Ecto neural progenitor cell (in vitro differentiated cells): Measurements from ENCODE around the gene DALRD3.
"Not testable (repeated sequence)": the region's sequence is repeated elsewhere in the genome, so short reads cannot be mapped to it uniquely, and the experiment has no call there.

ENCODE experiments used
- DNase-seq: peaks from one replicate; pipeline ENCODE4 v3.0.0-alpha.2; 2018; ENCODE audit warnings: low spot score

DALRD3 gene

GRCh38 chr3:49021213-49021812 lies 2.9 kb upstream of the DALRD3 start:
- peak; percentile 98 for DNase-seq

DNA sequence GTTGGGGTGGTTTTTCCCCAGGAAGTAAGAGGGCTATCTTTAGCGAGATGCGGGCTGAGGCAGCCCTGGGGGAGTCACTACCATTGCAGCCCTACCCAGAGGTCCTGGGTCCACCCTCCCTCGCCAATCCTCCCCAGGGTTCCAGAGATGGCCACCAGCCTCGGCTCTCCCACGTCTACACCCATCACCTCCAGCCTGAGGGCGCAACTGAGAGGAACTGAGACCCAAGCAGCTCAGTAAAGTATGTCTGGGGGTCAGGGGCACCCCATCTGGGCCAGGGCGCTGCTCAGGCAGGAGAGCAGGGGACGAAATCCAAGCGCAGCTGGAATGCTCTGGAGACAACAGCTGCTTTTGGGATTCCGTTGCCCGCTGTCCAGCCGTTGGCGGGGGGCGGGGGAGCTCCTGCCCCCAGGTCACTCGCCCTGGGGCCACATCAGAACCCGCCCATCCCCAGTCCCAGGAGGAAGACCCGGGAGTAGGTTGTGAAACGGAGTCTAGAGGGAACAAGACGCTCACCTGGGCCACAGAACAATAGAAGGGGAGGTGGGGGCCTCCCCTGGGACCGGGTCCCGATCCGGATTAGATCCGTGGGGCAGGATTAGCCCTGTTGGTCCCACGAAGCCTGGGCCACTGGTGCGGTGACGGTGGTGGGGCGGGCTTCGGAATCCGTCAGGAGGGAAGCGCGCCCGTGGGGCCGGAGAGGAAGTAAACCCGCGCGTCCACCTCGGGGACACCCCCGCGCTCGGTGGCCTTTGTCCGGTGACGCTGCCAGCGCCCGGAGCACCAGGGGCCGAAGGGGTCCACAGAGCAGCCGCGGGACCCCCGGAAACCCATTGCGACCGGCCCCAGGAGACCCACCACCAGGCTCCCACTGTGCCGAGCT lies 2.2 kb upstream of the DALRD3 start:
- DNase-seq = peak; percentile 69

GRCh38 chr3:49019941-49020329 lies 1.6 kb upstream of the DALRD3 start:
- peak; percentile 42 for DNase-seq

- no peak for DNase-seq
Observed at GRCh38 chr3:49018707-49019006, 277 bp upstream of the DALRD3 start.

GRCh38 chr3:49017229-49017970 lies 980 bp downstream of the DALRD3 start:
- no peak for DNase-seq

- no peak for DNase-seq
Observed at GRCh38 chr3:49016414-49017228, 1.8 kb downstream of the DALRD3 start.

- no peak for DNase-seq
Observed at GRCh38 chr3:49015765-49016164, 2.6 kb downstream of the DALRD3 start.

DNA sequence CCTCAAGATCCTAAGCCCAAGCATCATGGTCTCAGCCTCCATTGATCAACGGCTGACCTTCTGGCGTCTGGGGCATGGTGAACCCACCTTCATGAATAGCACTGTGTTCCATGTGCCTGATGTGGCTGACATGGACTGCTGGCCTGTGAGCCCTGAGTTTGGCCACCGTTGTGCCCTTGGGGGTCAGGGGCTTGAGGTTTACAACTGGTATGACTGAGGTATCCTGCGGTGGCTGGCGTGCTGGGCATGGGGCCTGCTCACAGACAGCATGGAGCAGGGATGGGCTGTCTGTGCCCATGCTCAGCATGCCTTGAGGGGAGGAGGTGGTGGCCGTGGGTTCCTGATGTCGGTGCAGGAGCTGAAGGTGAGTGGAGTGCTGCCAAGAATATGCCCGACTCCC lies 3.3 kb downstream of the DALRD3 start:
- no peak for DNase-seq

DNA sequence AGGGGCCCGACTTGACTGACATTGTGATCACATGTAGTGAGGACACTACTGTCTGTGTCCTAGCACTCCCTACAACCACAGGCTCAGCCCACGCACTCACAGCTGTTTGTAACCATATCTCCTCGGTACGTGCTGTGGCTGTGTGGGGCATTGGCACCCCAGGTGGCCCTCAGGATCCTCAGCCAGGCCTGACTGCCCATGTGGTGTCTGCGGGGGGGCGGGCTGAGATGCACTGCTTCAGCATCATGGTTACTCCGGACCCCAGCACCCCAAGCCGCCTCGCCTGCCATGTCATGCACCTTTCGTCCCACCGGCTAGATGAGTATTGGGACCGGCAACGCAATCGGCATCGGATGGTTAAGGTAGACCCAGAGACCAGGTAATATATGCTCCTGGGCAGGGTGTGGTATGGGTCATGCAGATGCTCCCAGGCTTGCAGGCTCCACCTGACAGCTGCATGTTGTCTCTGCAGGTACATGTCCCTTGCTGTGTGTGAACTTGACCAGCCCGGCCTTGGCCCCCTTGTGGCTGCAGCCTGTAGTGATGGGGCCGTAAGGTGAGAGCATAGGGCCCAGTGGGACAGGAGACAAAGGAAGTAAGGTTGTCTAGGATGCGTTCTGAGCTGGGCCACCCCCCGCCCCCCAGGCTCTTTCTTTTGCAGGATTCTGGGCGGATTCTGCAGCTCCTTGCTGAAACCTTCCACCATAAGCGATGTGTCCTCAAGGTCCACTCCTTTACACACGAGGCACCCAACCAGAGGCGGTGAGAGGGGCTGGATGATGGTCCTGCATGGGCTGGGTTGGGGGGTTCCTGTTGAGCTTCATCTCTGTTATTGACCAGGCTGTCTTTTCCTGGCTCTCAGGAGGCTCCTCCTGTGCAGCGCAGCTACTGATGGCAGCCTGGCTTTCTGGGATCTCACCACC lies 4.4 kb downstream of the DALRD3 start:
- DNase-seq = no peak

DNA sequence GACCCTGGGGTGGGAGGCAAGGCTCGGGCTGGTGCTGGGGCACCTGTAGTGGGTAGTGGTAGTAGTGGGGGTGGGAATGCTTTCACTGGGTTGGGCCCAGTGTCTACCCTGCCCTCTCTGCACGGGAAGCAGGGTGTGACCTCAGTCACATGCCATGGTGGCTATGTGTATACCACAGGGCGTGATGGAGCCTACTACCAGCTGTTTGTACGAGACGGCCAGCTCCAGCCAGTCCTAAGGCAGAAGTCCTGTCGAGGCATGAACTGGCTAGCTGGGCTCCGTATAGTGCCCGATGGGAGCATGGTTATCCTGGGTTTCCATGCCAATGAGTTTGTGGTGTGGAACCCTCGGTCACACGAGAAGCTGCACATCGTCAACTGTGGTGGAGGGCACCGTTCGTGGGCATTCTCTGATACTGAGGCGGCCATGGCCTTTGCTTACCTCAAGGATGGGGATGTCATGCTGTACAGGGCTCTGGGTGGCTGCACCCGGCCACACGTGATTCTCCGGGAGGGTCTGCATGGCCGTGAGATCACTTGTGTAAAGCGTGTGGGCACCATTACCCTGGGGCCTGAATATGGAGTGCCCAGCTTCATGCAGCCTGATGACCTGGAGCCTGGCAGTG lies 5.2 kb downstream of the DALRD3 start:
- DNase-seq = no peak

DNA sequence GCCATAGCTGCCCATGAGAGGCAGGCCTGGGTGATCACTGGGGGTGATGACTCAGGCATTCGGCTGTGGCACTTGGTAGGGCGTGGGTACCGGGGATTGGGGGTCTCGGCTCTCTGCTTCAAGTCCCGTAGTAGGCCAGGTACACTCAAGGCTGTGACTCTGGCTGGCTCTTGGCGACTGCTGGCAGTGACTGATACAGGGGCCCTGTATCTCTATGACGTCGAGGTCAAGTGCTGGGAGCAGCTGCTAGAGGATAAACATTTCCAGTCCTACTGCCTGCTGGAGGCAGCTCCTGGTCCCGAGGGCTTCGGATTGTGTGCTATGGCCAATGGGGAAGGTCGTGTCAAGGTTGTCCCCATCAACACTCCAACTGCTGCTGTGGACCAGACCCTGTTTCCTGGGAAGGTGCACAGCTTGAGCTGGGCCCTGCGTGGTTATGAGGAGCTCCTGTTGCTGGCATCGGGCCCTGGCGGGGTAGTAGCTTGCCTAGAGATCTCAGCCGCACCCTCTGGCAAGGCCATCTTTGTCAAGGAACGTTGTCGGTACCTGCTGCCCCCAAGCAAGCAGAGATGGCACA lies 5.9 kb downstream of the DALRD3 start:
- no peak for DNase-seq

DNA sequence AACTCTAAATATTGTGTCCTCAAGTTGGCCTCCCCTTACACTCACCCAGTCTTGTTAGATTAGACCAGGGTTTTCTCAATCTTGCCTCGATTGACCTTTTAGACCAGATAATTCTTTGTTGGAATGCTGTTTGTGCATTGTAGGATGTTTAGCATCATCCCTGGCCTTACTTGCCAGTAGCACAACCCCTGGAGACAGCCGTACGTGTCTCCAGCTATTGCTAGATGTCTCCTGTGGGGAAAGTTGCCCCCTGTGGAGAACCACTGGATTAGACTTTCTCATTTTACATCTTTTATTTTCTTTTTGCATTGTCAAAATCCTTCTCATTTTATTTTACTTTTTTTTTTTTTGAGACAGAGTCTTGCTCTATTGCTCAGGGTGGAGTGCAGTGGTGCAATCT lies 9.0 kb downstream of the DALRD3 start:
- no peak for DNase-seq

- not testable (repeated sequence) for DNase-seq
Observed at GRCh38 chr3:49008627-49009026, 9.8 kb downstream of the DALRD3 start.

DNA sequence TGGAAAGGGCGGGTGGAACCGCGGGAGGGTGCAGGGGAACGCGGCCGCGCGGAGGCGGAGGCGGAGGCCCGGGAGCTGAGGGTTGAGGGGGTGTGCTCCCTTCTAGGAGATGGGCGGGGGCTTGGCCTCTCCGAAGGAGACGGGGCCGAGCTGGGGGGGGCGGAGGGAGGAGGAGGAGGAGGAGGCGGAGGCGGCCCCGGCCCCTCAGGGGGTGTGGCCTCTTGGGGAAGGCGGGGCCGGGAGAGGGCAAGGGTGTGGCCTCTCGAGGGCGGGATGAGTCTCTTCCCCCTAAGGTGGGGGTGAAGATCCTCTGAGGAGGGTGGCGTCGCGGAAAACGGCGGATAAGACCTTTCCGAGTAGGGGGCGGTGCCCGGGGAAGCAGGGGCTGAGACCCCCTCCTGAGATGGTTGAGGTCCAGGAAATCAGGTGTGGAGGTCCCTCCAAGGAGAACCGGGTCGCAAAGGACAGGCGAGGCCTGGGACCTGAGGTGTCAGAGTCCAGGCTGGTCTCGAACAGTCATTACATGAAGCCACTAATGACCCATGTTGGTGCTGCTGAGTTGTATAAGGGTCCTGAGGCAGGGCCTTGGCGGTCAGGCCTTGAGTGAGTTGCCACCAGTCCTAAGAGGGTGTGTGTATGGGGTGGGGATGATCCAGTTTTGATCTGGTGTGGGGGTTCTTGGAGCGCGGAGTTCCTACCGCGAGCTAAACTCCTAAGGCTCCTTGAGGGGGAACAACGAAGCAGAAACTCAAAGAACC lies 10.4 kb downstream of the DALRD3 start:
- peak; percentile 96 for DNase-seq

GRCh38 chr3:49007068-49007770 lies 11.2 kb downstream of the DALRD3 start, which contains the start of gene WDR6:
Gene WDR6, plus strand, starts transcription at chr3:49007391. Its CDS starts 41 bp downstream, at chr3:49007432.
- DNase-seq = peak; percentile 97

DNA sequence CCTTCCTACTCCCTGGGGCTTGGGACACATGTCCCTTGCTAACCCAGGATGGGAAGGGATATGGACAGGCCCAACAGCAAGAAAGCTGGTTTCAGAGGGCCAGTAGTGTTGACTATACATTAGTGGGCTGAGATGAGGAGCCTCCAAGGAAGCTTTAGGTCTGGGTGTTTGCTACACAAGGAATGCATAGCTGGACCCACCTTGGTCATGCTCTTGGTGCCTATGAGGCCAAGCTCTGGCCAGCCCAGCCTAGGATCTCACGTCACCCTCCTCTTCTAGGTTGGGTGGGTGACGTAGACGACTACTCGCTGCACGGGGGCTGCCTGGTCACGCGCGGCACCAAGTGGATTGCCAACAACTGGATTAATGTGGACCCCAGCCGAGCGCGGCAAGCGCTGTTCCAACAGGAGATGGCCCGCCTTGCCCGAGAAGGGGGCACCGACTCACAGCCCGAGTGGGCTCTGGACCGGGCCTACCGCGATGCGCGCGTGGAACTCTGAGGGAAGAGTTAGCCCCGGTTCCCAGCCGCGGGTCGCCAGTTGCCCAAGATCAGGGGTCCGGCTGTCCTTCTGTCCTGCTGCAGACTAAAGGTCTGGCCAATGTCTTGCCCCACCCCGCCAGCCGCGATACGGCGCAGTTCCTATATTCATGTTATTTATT lies 11.8 kb downstream of the DALRD3 start:
- no peak for DNase-seq

DNA sequence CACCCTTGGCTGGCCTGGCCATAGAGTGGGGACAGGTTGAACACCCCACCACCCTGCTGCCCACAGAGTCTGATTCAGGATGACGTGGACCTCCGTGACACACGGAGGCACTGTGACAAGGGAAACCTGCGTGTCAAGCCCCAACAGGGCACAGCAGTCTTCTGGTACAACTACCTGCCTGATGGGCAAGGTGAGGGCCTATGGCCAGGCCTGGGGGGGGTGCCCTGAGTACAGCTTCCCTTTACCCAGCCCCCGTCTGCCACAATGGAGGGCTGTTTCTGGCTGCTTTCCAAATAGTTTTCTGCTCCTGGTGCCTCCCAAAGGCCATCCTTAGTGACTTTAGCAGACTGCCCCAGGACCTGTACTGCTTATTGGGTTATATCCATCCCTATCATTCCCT lies 12.4 kb downstream of the DALRD3 start:
- DNase-seq = no peak

DNA sequence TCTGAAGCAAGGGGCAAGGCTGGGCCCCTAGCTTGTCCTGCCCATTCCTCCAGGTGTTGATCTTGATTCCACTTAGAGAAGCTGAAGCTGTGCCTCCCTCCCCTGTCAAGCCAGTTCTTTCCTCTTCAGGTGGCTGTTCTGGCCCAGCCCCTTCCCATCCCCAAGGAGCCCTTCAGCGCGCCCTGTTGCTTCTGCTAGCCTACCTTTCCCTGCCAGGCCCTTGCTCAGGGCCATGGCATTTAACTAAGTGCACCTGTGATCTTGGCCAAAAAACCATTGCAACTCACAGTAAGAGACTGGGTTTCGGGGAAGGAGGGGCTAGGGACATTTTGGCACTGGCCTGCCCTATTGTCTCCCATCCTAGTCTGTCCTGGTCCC lies 13.1 kb downstream of the DALRD3 start:
- no peak for DNase-seq
